GM18508 (cell line): ENCODE data around the gene MYMX.

ENCODE experiments used
- ATAC-seq: cut with Tn5 transposase; IDR thresholded peaks from one replicate; pipeline ENCODE4 v1.9.1; 2021; ENCODE audit warnings: moderate number of reproducible peaks; ENCODE audit not compliant: insufficient read depth, unreplicated experiment

The MYMX gene

DNA sequence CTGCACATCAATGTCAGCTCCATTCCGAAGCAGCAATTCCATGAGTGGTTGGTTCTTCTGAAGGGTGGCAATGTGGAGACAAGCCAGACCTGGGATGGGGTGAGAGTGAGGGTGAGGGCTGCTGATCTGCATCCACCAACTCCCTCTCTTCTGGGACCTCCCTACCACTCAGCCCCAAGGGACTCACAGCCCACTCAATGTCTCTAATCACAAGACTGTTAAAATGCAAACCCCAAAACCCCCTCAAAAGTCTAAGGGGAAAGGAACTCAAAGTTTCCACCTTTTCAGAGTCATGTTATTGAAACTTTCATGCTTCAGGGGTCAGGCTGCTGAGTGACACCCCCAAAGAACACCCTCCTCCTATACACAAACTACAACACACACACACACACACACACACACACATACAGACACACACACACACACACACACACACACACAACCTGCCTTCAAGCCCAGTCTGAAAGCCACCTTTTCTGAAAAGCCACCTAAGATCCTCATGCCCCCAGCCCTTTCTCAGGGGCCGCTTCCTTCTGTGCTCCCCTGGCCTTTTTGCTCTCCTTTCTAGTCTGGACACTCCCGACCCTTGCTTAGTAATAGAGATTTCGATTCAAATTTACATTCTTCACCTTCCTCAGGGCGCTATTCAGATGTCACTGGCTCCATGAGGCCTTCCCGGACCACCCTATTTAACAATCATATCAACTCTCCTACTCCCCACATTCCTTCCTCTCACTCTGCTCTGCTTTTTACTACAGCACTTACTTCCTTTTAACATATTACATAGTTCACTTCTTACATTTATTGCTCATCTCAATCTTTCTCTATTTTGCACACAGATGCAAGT, 43.9 kb downstream of the MYMX start:
- no peak for ATAC-seq

DNA sequence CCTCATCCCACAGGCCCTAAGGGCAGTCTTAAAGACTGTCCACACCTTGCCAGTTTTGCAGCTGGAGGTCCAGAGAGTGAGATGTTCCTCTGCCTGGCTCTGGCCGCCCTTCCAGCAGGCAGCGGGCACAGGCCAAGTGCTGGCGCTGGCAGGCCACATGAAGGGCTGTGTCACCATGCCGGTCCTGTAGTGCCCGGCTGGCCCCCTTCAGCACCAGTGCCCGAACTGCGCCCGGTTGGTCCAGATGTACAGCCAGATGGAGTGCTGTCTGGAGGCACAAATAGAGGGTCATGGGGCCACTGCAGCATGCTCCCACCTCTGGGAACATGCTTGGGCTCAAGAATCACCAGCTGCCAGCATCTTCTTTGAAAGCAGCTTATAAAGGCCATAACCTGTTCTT, 44.9 kb downstream of the MYMX start:
- ATAC-seq: no peak

DNA sequence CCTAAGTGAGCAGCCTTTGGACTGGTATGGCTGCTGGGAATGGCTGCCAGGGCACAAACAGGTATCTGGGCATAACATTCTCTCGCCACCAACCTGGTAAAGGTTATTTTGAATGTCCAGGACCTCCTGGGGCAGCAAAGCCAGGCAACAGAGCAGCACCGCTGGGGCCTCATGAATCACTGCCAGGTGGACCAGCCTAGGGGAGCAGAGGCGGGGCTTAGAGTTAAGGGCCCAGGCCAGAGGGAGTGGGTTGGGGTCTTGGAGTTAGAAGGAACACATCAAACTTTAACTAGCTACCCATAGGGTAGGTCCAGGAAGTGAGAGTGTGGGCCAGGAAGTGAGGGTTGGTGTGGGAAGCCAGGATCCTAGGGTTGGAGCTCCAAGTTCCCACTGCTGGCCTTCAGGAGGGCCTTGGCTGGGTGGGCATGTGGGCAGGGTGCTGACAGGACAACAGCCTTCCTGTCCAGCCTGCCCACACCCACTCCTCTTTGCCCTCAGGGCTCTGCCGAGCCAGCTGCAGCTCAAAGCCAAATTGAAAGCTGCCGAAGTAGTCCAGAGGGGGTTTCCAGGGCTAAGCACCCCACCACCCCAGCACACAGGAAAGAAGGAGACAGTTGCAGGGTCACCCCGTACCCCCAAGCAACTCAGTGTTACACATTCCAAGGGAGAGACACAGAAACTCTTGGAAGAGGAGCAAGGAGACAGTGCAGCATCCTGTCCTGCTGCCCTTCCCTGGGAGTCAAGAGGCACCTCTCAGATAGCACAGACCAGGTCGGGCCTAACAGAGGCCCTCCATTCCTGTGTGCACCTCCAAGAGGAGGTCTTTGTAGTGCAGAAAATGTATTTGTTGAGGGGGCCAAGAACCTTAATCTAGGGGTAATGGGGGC, 46.0 kb downstream of the MYMX start:
- no peak for ATAC-seq

DNA sequence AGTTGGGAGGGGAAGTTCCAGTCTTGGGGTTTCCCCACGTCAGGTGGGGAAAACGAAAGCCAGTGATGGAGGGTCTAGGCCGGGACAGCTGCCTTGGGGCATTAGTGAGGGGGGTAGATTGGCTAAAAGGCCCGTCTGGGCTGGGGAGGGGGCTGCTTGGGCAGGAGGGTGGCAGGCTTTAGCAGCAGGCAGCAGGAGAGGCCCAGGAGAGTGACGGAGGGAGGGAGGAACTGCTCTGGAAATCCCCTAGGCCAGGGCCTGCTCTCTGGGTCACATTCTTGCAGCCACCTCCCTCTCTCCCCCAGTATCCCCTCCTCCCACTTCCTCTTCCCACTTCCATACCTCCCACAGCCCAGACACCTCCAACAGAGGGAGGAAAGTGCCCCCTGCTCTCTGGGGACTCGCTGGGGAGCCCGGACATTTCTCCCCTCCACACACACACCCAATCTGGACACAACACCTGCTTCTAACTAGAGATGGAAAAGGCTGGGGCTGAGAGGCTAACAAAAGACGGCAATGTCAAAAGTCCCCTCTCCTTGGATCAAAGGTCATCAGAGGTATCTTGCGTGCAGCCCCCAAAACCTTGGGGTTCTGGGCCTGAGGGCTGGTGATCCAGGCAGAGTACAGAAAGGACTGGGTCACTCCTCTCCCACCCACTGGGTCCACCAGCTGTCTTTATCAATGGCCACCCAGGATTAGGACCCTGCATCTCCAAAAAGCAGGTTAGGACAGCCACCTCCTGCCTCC, 46.8 kb downstream of the MYMX start:
- no peak for ATAC-seq

DNA sequence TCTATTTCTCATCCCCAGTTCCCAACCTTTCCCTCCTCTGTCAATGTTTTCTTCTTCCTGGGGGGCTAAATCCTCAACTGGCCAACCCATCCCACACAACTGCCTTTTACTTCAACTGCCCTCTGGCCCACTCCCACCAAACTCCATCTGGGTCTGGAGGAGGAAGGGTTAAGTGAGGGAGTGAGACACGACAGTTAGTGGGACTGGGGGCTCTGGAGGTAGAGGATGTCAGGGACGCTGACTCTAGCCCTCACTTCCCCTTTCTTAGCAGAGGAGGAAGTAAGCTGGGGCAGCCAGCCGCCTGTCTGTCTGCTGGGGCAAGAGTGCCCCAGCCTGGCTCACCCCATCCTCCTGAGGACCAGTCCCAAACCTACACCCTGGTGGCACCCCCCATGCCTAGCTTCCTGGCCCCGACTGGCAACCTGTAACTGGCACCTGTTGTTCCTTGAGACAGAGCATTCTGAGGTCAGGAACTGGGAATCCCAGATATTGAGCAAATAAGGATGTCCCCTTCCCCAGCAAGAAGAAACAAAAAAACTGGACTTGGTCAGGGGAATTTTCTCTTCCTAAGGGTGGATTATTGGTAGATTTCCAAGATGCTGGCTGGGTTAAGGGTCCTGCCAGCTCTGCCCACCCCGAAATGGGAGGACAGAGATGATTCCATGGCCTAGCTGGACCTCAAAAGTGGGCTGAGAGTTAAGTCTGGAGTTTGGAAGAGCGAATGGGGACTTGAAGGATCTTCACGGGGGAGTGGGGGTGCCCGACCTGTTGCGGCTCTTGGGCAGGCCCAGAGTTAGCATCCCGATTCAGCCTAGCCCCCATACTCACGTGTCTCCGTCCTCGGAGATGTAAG, 47.7 kb downstream of the MYMX start:
- no peak for ATAC-seq

DNA sequence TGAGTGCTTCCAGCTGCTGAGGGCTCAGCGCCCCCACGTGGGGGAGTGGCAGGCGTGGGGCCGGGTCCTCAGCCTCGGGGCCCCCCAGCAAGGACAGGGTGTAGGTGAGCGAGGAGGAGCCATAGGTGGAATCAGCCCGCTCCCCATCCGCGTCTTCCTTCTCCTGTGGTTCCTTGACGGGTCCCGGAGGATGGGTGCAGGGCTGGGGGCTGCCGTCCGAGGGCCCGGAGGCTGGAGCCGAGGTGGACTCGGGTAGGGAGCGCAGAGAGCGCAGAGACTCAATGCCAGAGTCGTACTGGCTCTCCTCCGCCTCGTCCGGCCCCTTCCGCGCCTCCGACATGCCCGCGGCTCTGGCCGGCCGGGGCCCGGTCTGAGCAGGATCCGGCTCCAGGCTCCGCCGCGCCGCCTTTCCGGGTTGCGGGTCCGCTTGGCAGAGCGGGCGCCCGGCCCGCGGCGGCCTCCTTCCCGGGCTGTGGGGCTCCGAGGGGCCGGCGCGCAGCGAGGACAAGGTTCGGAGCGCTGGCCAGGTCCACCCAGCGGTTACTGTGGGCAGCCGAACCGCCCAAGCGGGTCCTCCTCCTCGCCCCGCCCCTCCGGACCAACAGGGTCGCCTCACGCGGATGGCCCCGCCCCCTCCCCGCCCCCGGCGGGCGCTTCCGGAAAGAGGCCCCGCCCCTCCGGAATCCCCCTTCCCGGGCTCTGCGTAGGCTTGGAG, 48.4 kb downstream of the MYMX start, which contains the start of gene NFKBIE:
NFKBIE (minus strand) TSS at position 545 of the 715 bp plus-strand sequence; CDS start at position 340, 205 bp downstream.
- ATAC-seq: no peak

DNA sequence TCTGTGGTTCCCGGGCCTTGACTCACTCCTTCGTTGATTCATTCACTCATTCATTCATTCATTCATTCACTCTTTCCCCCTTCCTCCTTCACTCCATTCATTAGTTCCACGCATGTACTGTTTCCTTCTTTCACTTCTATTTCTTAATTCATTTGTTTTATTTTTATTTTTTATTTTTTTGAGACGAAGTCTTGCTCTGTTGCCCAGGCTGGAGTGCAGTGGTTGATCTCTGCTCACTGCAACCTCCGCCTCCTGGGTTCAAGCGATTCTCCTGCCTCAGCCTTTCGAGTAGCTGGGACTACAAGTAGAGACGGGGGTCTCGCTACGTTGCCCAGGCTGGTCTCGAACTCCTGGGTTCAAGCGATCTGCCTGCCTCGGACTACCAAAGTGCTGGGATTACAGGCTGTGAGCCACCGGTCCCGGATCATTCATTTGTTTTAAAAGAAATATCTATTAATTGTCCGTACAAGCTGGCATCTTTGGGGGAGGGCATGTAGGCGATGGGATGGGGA, 49.1 kb downstream of the MYMX start:
- no peak for ATAC-seq

DNA sequence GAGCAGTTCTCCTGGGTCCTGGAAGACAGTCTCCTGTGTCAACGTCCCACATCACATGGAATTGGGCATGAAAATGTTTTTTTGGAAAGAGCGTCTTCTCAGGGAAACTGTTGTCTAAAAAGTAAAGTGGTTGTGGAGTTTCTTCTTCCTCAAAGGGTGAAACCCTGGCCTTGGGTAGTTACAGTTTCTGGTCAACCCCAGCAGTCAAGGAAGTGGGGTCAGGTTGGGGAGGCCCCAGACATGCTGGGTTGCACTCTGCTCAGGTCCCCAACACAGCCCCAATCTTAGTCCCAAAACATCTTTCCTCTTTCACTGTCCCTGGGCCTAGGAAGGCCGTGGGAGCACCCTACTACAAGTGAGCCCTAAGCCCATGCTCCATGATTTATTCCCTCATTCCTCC, 49.6 kb downstream of the MYMX start:
- ATAC-seq: no peak

DNA sequence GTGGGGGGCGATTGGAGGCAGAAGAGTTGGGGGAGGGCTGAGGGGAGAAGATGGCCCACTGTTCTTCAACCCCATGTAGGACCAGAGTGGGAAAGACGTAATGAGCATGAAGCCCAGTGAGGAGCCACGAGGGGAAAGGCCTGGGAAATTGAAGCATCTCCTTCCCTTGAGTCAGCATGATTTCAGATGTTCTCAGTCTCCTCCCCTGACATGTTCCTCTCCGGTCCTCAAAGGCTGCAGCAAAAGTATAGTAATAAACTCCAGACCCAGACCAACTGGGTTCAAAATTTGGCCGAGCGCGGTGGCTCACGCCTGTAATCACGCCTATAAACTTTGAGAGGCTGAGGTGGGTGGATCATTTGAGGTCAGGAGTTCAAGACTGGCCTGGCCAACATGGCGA, 50.5 kb downstream of the MYMX start:
- ATAC-seq: no peak
